SJSA1 (cell line): ENCODE measurements around the gene ECEL1. TPM values are rescaled to one million over a fixed set of nuclear protein-coding genes. Genes with fewer than 3 reads are reported as not detected.

ENCODE experiments used
- DNase-seq, 2 experiments: peaks; one replicate each; pipeline ENCODE4 v3.0.0-alpha.2; 2015 to 2020; ENCODE audit warnings: low spot score in 2 of 2, low read depth in 1 of 2
- H3K27ac ChIP-seq: fragments of 250-450 bp; sonication (Bioruptor Pico); 2 replicates; pipeline ENCODE4 v1.5.1; 2020; ENCODE audit warnings: mild to moderate bottlenecking, moderate library complexity
- H3K27me3 ChIP-seq: fragments of 250-450 bp; sonication (Bioruptor Pico); replicated peaks from 2 replicates; pipeline ENCODE4 v1.5.1; 2020; ENCODE audit warnings: mild to moderate bottlenecking, moderate library complexity
- H3K36me3 ChIP-seq: fragments of 250-450 bp; sonication (Bioruptor Pico); 2 replicates; pipeline ENCODE4 v1.5.1; 2020; ENCODE audit warnings: mild to moderate bottlenecking
- H3K4me1 ChIP-seq: fragments of 250-450 bp; sonication (Bioruptor Pico); replicated peaks from 2 replicates; pipeline ENCODE4 v1.6.1; 2021; ENCODE audit warnings: mild to moderate bottlenecking
- H3K4me3 ChIP-seq: fragments of 250-450 bp; sonication (Bioruptor Pico); 2 replicates; pipeline ENCODE4 v1.5.1; 2020; ENCODE audit warnings: mild to moderate bottlenecking
- H3K9me3 ChIP-seq: fragments of 250-450 bp; sonication (Bioruptor Pico); replicated peaks from 2 replicates; pipeline ENCODE4 v1.5.1; 2020; ENCODE audit warnings: mild to moderate bottlenecking
- total RNA-seq: library from RNA; depleted of rRNA; stranded (reverse); fragments of >200 nt; shearing (Covaris generic); gene quantifications from 2 replicates; pipeline ENCODE4 v1.2.3, GENCODE V29; 2014

ECEL1 gene
- total RNA-seq, 1 experiment from 2014 or later, result not detected

DNA sequence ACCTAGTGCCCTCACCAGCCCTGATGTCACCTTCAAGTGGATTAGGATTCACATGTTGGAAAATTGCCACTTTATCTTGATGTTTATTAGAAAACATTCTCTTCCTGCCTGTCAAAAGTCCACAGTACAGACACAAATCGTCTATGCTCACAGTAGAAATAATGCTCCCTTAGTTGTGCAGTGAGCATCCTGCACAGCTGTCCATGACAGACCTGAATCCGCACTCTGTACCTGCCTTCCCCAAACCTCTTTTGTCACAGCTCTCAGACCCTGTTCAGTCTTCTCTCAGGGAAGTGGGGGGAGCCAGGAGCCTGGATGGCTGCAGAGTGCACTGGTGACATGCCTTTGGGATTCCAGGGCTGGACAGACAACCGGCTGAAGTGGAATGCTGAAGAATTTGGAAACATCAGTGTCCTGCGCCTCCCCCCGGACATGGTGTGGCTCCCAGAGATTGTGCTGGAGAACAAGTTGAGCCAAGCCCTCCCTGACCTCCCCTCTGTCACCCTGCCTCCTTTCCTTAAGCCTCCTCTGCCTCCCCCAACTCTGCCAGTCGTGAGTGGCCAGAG is 40.4 kb upstream of the ECEL1 start:
- H3K4me3 ChIP-seq, result no peak overlapping the region
- H3K9me3 ChIP-seq, result no peaks in the 10 kb centered on the region
- no peak for DNase-seq

GRCh38 chr2:232526372-232526941 is 38.8 kb upstream of the ECEL1 start:
- no peak overlapping the region for H3K4me3 ChIP-seq
- no peaks in the 10 kb centered on the region for H3K36me3 ChIP-seq
- no peak for DNase-seq
- H3K27ac ChIP-seq, result no peak overlapping the region
- H3K9me3 ChIP-seq, result no peaks in the 10 kb centered on the region
- peaks cover 17% of the 10 kb centered on the region for H3K4me1 ChIP-seq
- H3K27me3 ChIP-seq, result peaks cover 45% of the 10 kb centered on the region

More for the DNA sequence above, 40.4 kb upstream of the ECEL1 start:
- H3K27me3 ChIP-seq, result peaks cover 30% of the 10 kb centered on the region
- H3K36me3 ChIP-seq, result no peaks in the 10 kb centered on the region
- H3K4me1 ChIP-seq, result peaks cover 10% of the 10 kb centered on the region
- no peak overlapping the region for H3K27ac ChIP-seq

- peaks cover 17% of the 10 kb centered on the region for H3K4me1 ChIP-seq
- no peak within 1 kb of the TSS for H3K4me3 ChIP-seq
- H3K27ac ChIP-seq, result no peak within 1 kb of the TSS
- H3K9me3 ChIP-seq, result no peaks in the 10 kb centered on the region
- H3K36me3 ChIP-seq, result no peaks in the 10 kb centered on the region
- peaks cover 51% of the 10 kb centered on the region for H3K27me3 ChIP-seq
- DNase-seq, result no peak
Measured at GRCh38 chr2:232525791-232526371, 38.2 kb upstream of the ECEL1 start, which contains the start of gene CHRND. TSS of gene CHRND (plus strand) at chr2:232526160. CDS start at chr2:232526216, 56 bp downstream.

GRCh38 chr2:232525199-232525598 is 37.6 kb upstream of the ECEL1 start:
- no peak for DNase-seq
- no peak overlapping the region for H3K27ac ChIP-seq
- no peaks in the 10 kb centered on the region for H3K36me3 ChIP-seq

GRCh38 chr2:232524771-232525170 is 37.1 kb upstream of the ECEL1 start:
- DNase-seq, result no peak
- Histone ChIP-seq H3K9me3 (no peaks in the 10 kb centered on the region), H3K4me3 (no peak overlapping the region), H3K36me3 (no peaks in the 10 kb centered on the region), H3K4me1 (peaks cover 17% of the 10 kb centered on the region), H3K27ac (no peak overlapping the region), H3K27me3 (peaks cover 51% of the 10 kb centered on the region)

More at GRCh38 chr2:232525199-232525598, 37.6 kb upstream of the ECEL1 start:
- no peak overlapping the region for H3K4me3 ChIP-seq
- H3K27me3 ChIP-seq, result peaks cover 51% of the 10 kb centered on the region
- H3K4me1 ChIP-seq, result peaks cover 17% of the 10 kb centered on the region
- no peaks in the 10 kb centered on the region for H3K9me3 ChIP-seq

DNA sequence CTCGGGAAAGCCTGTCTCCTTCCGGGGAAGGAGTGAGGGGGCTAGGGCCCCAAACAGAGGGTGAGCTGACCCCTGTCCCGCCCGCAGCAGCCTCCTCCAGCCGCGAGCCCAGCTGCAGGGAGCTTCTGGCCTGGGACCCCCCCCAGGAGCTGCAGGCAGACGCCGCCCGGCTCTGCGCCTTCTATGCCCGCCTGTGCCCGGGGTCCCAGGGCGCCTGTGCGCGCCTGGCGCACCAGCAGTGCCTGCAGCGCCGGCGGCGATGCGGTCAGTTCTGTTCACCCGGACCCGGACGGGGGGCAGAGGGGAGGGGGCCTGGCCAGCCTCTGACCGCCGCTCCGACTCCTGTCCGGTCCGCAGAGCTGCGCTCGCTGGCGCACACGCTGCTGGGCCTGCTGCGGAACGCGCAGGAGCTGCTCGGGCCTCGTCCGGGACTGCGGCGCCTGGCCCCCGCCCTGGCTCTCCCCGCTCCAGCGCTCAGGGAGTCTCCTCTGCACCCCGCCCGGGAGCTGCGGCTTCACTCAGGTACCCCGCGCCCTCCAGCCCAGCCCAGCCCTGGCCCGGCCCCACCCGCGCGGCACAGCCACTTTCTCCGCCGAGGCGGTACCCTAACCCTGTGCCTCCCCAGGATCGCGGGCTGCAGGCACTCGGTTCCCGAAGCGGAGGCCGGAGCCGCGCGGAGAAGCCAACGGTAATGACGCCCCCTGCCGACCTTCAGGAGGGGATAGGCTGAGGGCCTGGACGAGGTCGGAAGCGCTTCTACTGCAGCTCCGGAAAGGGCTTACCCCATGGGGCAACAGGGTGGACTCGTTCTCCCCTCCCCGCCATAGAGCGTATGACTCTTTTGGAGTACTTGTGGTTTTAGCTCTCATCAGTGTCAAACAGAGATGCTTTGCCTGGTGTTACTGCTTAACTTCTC is 36.3 kb upstream of the ECEL1 start:
- peak; percentile 42 to 64 for DNase-seq
- Histone ChIP-seq H3K27me3 (peaks cover 47% of the 10 kb centered on the region), H3K9me3 (no peaks in the 10 kb centered on the region), H3K27ac (no peak overlapping the region), H3K4me1 (peaks cover 17% of the 10 kb centered on the region), H3K36me3 (no peaks in the 10 kb centered on the region), H3K4me3 (peak overlapping the region; percentile 20; the same call in 1 of the 2 replicates)

DNA sequence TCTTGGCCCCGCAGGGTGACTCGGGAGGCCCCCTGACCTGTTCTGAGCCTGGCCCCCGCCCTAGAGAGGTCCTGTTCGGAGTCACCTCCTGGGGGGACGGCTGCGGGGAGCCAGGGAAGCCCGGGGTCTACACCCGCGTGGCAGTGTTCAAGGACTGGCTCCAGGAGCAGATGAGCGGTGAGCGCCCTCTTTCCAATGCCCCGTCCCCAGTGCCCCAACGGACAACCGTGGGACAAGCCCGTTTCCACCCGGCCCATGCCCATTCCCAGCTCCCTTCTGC is 35.7 kb upstream of the ECEL1 start:
- no peaks in the 10 kb centered on the region for H3K9me3 ChIP-seq
- no peak for DNase-seq
- H3K27me3 ChIP-seq, result peaks cover 50% of the 10 kb centered on the region

DNA sequence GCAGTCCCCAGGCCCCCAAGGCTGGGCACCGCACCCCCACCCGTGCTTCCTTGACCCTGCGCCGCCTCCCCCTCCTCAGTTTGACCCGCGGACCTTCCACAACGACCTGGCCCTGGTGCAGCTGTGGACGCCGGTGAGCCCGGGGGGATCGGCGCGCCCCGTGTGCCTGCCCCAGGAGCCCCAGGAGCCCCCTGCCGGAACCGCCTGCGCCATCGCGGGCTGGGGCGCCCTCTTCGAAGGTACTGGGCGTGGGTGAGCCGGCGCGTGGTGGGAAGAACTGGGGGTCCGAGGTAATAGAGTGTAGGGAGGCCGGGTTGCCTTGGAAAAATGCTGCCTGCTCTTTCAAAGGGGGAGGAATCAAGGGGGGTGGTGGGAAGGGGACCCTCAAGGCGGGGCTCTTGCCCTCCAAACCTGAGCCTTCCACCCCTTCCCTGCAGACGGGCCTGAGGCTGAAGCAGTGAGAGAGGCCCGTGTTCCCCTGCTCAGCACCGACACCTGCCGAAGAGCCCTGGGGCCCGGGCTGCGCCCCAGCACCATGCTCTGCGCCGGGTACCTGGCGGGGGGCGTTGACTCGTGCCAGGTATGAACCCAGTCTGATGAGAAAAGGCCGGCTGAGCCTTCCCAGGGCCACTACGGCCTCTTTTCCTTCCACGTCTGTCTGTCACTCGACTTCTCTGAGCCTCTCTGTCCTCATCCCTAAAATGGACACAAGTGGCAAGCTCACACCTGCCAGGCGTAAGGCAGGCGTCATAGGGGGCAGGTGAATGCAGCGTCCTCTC is 35.2 kb upstream of the ECEL1 start:
- Histone ChIP-seq H3K4me1 (peaks cover 17% of the 10 kb centered on the region), H3K36me3 (no peaks in the 10 kb centered on the region), H3K9me3 (no peaks in the 10 kb centered on the region), H3K27me3 (peaks cover 50% of the 10 kb centered on the region), H3K4me3 (no peak overlapping the region), H3K27ac (no peak overlapping the region)
- no peak for DNase-seq

More for the DNA sequence above, 35.7 kb upstream of the ECEL1 start:
- Histone ChIP-seq H3K4me3 (no peak overlapping the region), H3K36me3 (no peaks in the 10 kb centered on the region), H3K27ac (no peak overlapping the region), H3K4me1 (peaks cover 17% of the 10 kb centered on the region)

DNA sequence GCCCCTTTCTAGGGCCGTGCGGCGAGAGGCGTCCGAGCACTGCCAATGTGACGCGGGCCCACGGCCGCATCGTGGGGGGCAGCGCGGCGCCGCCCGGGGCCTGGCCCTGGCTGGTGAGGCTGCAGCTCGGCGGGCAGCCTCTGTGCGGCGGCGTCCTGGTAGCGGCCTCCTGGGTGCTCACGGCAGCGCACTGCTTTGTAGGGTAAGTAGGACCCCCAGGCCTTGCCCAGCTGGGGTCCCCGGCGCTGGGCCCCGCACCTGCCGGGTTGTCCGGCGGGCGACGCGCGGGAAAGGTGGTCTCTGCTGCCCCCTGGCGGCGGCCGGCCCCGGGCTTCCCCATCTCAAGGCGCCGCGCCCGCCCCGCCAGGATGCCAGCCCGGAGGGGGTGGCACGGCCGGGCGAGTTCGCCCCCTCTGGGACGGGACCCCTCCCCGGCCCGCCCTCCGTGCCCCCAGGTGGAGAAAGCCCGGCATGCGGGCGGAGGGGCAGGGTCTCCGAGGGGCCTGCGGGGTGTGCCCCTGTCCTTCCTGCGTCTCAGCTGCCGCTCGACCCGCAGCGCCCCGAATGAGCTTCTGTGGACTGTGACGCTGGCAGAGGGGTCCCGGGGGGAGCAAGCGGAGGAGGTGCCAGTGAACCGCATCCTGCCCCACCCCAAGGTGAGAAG is 34.5 kb upstream of the ECEL1 start:
- Histone ChIP-seq H3K4me1 (peaks cover 17% of the 10 kb centered on the region), H3K36me3 (no peaks in the 10 kb centered on the region), H3K9me3 (no peaks in the 10 kb centered on the region), H3K27ac (no peak overlapping the region), H3K4me3 (no peak overlapping the region), H3K27me3 (peaks cover 50% of the 10 kb centered on the region)
- peak in 1 of 2 experiments; percentile 36 for DNase-seq

DNA sequence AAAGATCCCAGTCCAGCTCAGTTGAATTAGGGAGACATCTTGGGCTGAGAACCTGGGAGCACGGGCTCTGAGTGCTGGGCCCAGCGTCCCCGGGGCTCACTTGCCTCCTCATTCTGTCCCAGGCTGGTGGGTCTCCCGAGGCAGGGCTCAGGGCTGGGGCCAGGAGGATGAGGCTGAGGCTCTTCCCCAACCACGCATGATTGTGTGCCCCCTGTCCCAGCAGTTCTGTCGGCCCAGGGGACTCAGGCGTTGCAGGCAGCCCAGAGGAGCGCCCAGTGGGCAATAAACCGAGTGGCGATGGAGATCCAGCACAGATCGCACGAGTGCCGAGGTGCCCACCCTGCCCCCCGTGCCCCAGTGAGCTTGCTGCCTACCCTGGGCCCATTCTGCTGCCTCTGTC is 33.5 kb upstream of the ECEL1 start:
- Histone ChIP-seq H3K27ac (no peak overlapping the region), H3K36me3 (no peaks in the 10 kb centered on the region), H3K27me3 (peaks cover 50% of the 10 kb centered on the region), H3K9me3 (no peaks in the 10 kb centered on the region), H3K4me3 (no peak overlapping the region), H3K4me1 (peaks cover 17% of the 10 kb centered on the region)
- DNase-seq, result no peak

DNA sequence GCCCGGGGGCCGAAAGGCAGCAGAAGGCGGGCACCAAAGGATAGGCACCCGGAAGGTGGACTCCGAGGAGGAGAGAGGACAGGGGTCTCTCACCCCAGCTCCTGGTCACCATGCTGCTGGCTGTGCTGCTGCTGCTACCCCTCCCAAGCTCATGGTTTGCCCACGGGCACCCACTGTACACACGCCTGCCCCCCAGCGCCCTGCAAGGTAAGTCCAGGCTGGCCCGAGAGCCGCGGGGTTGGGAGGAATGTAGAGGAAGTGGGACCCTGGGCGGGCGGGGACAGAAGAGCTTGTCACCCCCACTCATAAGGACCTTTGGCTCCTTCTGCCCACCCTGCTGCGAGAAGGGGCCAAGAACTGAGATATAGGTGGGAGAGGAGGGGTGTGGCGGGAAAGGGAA is 32.9 kb upstream of the ECEL1 start:
- no peak for DNase-seq
- H3K27ac ChIP-seq, result no peak overlapping the region
- H3K36me3 ChIP-seq, result no peaks in the 10 kb centered on the region
- no peaks in the 10 kb centered on the region for H3K9me3 ChIP-seq
- H3K4me1 ChIP-seq, result peaks cover 17% of the 10 kb centered on the region
- no peak overlapping the region for H3K4me3 ChIP-seq
- H3K27me3 ChIP-seq, result peaks cover 49% of the 10 kb centered on the region

- Histone ChIP-seq H3K27me3 (peaks cover 44% of the 10 kb centered on the region), H3K9me3 (no peaks in the 10 kb centered on the region), H3K4me1 (peaks cover 17% of the 10 kb centered on the region), H3K27ac (no peak within 1 kb of the TSS), H3K36me3 (no peaks in the 10 kb centered on the region), H3K4me3 (no peak within 1 kb of the TSS)
- DNase-seq, result no peak
Measured at GRCh38 chr2:232519581-232520438, 32.2 kb upstream of the ECEL1 start, which contains the start of gene PRSS56. TSS of gene PRSS56 (plus strand) at chr2:232520388. CDS start at chr2:232520599, 211 bp downstream.
